ENCODE measurements around the gene ABLIM2. TPM values are rescaled to one million over a fixed set of nuclear protein-coding genes. Genes with fewer than 3 reads are reported as not detected.

The ABLIM2 gene
- total RNA-seq, 4 donors from 2014 or later = 9.2 to 24.0 (median 12.3) TPM

DNA sequence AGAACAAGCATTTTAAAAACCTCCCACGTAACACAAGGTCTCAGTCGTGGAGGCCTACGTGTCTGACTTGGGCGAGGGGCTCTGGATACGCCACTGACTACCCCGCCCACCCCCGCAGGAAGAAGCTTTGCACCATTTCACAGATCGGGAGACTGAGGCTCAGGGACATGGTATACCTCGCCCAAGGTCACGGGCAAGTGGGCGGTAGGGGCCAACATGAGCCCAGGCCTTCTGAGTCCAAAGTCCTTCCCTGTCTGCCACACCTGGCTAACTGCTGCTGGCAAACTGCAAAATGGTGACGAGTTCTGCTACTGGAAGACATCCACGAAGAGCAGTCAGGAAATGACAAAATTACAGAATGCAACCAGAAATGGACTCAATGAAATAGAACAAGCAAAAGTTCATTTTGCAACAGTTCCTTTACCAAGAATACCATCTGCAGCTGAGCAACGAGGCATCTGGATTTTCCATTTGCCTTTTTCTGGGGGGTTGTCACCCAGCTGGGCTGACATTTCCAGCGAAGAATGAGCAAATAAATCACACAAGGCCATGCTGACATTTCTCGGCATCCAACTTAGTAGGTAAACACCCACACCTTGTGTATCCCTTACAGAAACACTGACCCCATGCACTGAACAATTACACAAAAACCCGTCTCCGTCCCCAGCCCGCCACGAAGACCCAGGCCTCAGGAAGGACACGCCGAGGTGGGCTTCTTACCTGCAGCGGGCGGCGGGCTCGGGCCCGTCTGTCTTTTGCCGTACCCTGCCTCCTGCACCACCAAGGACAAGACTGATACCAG is 148.7 kb downstream of the ABLIM2 start:
- intact Hi-C loops (cut with DNase I) = no loop called here
- H3K4me3 ChIP-seq (replicated peaks in 1 of 3) = no peak overlapping the region
- no peaks in the 10 kb centered on the region for H3K27me3 ChIP-seq
- peak; percentile 20 to 47 for DNase-seq
- H3K9me3 ChIP-seq = no peaks in the 10 kb centered on the region
- TF ChIP-seq POLR2A (IDR thresholded peaks at IDR 0.05) = no peak
- peaks cover 8% of the 10 kb centered on the region in 2 donors for H3K36me3 ChIP-seq
- 50 to 52% methylated on average over 24 to 28 of the region's 28 CpGs for WGBS, 2 donors
- H3K4me1 ChIP-seq = peaks cover 28 to 29% of the 10 kb centered on the region in 2 donors
- H3K27ac ChIP-seq = peak overlapping the region; percentile 74 to 91 (median 81)

GRCh38 chr4:8009097-8009496 is 149.5 kb downstream of the ABLIM2 start:
- no peak for DNase-seq
- TF ChIP-seq POLR2A (IDR thresholded peaks at IDR 0.05) (no peak), CTCF (IDR thresholded peaks at IDR 0.05) (no peak)
- 84 to 89% methylated on average over 5 of the region's 5 CpGs for WGBS, 2 donors
- intact Hi-C loops (cut with DNase I) = no loop called here
- Histone ChIP-seq H3K4me3 (replicated peaks in 1 of 3) (no peak overlapping the region), H3K9me3 (no peaks in the 10 kb centered on the region), H3K27ac (peak overlapping the region in 1 of 3 donors; percentile 91), H3K27me3 (no peaks in the 10 kb centered on the region), H3K4me1 (peaks cover 28 to 29% of the 10 kb centered on the region in 2 donors), H3K36me3 (peaks cover 10 to 13% of the 10 kb centered on the region in 2 donors)

GRCh38 chr4:8008391-8008790 is 150.2 kb downstream of the ABLIM2 start:
- no peak overlapping the region for H3K27ac ChIP-seq
- 86 to 87% methylated on average over 12 of the region's 12 CpGs for WGBS, 2 donors
- no peak for DNase-seq
- intact Hi-C loops (cut with DNase I) = no loop called here
- no peak overlapping the region for H3K4me3 ChIP-seq (replicated peaks in 1 of 3)
- no peak for TF ChIP-seq CTCF (IDR thresholded peaks at IDR 0.05)
- no peak for TF ChIP-seq POLR2A (IDR thresholded peaks at IDR 0.05)
- peaks cover 10 to 13% of the 10 kb centered on the region in 2 donors for H3K36me3 ChIP-seq
- H3K9me3 ChIP-seq = no peaks in the 10 kb centered on the region
- peaks cover 28 to 29% of the 10 kb centered on the region in 2 donors for H3K4me1 ChIP-seq
- no peaks in the 10 kb centered on the region for H3K27me3 ChIP-seq

GRCh38 chr4:8007581-8007980 is 151.0 kb downstream of the ABLIM2 start:
- WGBS, 2 donors = 93 to 98% methylated on average over 6 to 11 of the region's 11 CpGs

DNA sequence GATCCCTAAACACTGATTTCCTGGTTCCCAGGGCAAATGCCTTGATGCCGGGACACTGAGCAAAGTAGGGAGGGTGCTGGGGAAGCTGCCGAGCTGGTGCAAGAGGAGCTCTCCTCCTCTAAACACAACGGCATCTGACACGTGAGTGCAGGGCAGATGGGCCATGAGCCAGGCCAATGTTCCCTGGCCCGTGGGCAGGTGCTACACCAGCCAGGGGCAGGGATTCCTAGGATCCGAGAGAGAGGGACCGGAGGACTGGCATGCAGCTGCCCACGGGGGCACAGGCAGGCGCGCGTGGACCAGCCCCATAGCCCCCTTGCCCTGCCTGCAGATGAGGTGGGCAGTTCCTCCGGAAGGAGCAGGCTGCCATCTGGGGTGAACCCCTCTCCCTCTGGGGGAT is 152.1 kb downstream of the ABLIM2 start:
- peak; percentile 80 to 82 for DNase-seq
- Histone ChIP-seq H3K9me3 (no peaks in the 10 kb centered on the region), H3K27me3 (no peaks in the 10 kb centered on the region), H3K27ac (no peak overlapping the region), H3K4me1 (peaks cover 28% of the 10 kb centered on the region in 2 donors), H3K4me3 (replicated peaks in 1 of 3) (no peak overlapping the region), H3K36me3 (peaks cover 10 to 13% of the 10 kb centered on the region in 2 donors)
- intact Hi-C loops (cut with DNase I) = no loop called here
- 27 to 75% methylated on average over 2 to 7 of the region's 12 CpGs for WGBS, 2 donors
- TF ChIP-seq CTCF (IDR thresholded peaks at IDR 0.05) = no peak
- no peak for TF ChIP-seq POLR2A (IDR thresholded peaks at IDR 0.05)

More at GRCh38 chr4:8007581-8007980, 151.0 kb downstream of the ABLIM2 start:
- no peak for DNase-seq
- no peaks in the 10 kb centered on the region for H3K27me3 ChIP-seq
- intact Hi-C loops (cut with DNase I) = no loop called here
- no peak overlapping the region for H3K27ac ChIP-seq
- no peak overlapping the region for H3K4me3 ChIP-seq (replicated peaks in 1 of 3)
- peaks cover 28 to 29% of the 10 kb centered on the region in 2 donors for H3K4me1 ChIP-seq
- peaks cover 10 to 13% of the 10 kb centered on the region in 2 donors for H3K36me3 ChIP-seq
- TF ChIP-seq POLR2A (IDR thresholded peaks at IDR 0.05) (no peak), CTCF (IDR thresholded peaks at IDR 0.05) (no peak)
- no peaks in the 10 kb centered on the region for H3K9me3 ChIP-seq
